Trophoblast cell (in vitro differentiated cells and primary cell): ENCODE data around the gene BCHE.

ENCODE experiments used
- DNase-seq, 2 donors: peaks; one replicate each; pipeline ENCODE4 v3.0.0-alpha.2; 2016
- H2AFZ ChIP-seq: 2 replicates; pipeline ENCODE4 v1.6.1; 2013; ENCODE audit warnings: low read length, moderate library complexity, mild to moderate bottlenecking; ENCODE audit not compliant: insufficient read depth, poor library complexity
- H2AK5ac ChIP-seq: 2 replicates; pipeline ENCODE4 v1.6.1; 2013; ENCODE audit warnings: mild to moderate bottlenecking, low read length
- H2BK120ac ChIP-seq: 2 replicates; pipeline ENCODE4 v1.6.1; 2013; ENCODE audit warnings: low read length, mild to moderate bottlenecking, moderate library complexity; ENCODE audit not compliant: insufficient read depth, poor library complexity
- H2BK12ac ChIP-seq: 2 replicates; pipeline ENCODE4 v1.6.1; 2013; ENCODE audit warnings: mild to moderate bottlenecking, low read length, moderate library complexity
- H2BK5ac ChIP-seq: 2 replicates; pipeline ENCODE4 v1.6.1; 2013; ENCODE audit warnings: low read length, low read depth, moderate library complexity, mild to moderate bottlenecking; ENCODE audit not compliant: poor library complexity
- H3K14ac ChIP-seq: 2 replicates; pipeline ENCODE4 v1.6.1; 2013; ENCODE audit warnings: mild to moderate bottlenecking, low read length
- H3K18ac ChIP-seq: 2 replicates; pipeline ENCODE4 v1.6.1; 2013; ENCODE audit warnings: mild to moderate bottlenecking, low read length
- H3K23ac ChIP-seq: 2 replicates; pipeline ENCODE4 v1.6.1; 2013; ENCODE audit warnings: low read length
- H3K27ac ChIP-seq: 2 replicates; pipeline ENCODE4 v1.5.1; 2013; ENCODE audit warnings: low read depth, mild to moderate bottlenecking, inconsistent platforms, low read length, moderate library complexity
- H3K27me3 ChIP-seq: 2 replicates; pipeline ENCODE4 v1.6.1; 2013; ENCODE audit warnings: inconsistent platforms, mild to moderate bottlenecking, low read length, moderate library complexity; ENCODE audit not compliant: insufficient read depth
- H3K36me3 ChIP-seq, 2 experiments: 1 replicate in 1 of 2; 2 replicates in 1 of 2; pipeline ENCODE4 v1.6.1; 2013; ENCODE audit warnings: low read length in 2 of 2, mild to moderate bottlenecking in 2 of 2, moderate library complexity in 1 of 2; ENCODE audit not compliant: insufficient read depth in 2 of 2, control insufficient read depth in 1 of 2
- H3K4ac ChIP-seq: 2 replicates; pipeline ENCODE4 v1.6.1; 2013; ENCODE audit warnings: low read depth, mild to moderate bottlenecking, low read length, moderate library complexity
- H3K4me1 ChIP-seq, 2 experiments: 1 replicate in 1 of 2; 2 replicates in 1 of 2; pipeline ENCODE4 v1.6.1; 2013; ENCODE audit warnings: low read length in 2 of 2, mild to moderate bottlenecking in 2 of 2, moderate library complexity in 1 of 2; ENCODE audit not compliant: insufficient read depth in 2 of 2, control insufficient read depth in 1 of 2
- H3K4me2 ChIP-seq: 2 replicates; pipeline ENCODE4 v1.6.1; 2013; ENCODE audit warnings: inconsistent platforms, mild to moderate bottlenecking, low read length, moderate library complexity
- H3K4me3 ChIP-seq: 2 replicates; pipeline ENCODE4 v1.5.1; 2013; ENCODE audit warnings: mild to moderate bottlenecking, low read depth, low read length, inconsistent platforms
- H3K79me1 ChIP-seq: one replicate; pipeline ENCODE4 v1.6.1; 2013; ENCODE audit warnings: low read length
- H3K79me2 ChIP-seq: 2 replicates; pipeline ENCODE4 v1.6.1; 2013; ENCODE audit warnings: low read length, mild to moderate bottlenecking; ENCODE audit not compliant: control insufficient read depth, insufficient read depth, poor library complexity
- H3K9ac ChIP-seq: 2 replicates; pipeline ENCODE4 v1.6.1; 2013; ENCODE audit warnings: mild to moderate bottlenecking, low read length
- H3K9me3 ChIP-seq: 2 replicates; pipeline ENCODE4 v1.6.1; 2013; ENCODE audit warnings: low read depth, mild to moderate bottlenecking, control low read depth, inconsistent platforms, low read length; ENCODE audit not compliant: insufficient read depth
- H4K12ac ChIP-seq: 2 replicates; pipeline ENCODE4 v1.6.1; 2013; ENCODE audit warnings: low read depth, mild to moderate bottlenecking, low read length, moderate library complexity
- H4K8ac ChIP-seq: 2 replicates; pipeline ENCODE4 v1.6.1; 2013; ENCODE audit warnings: low read depth, mild to moderate bottlenecking, low read length, moderate library complexity
- H4K91ac ChIP-seq: one replicate; pipeline ENCODE4 v1.6.1; 2013; ENCODE audit warnings: low read depth, mild to moderate bottlenecking, low read length, moderate library complexity
- WGBS: extraction: QIAGEN DNeasy Blood & Tissue Kit; methylation state at CpG from one replicate; pipeline ENCODE4 v1.1.7; 2013; ENCODE audit warnings: missing lambda C conversion rate; ENCODE audit not compliant: insufficient read length, insufficient coverage; ENCODE audit errors: extremely low coverage; 5-methylcytosine and 5-hydroxymethylcytosine counted together

Gene BCHE

DNA sequence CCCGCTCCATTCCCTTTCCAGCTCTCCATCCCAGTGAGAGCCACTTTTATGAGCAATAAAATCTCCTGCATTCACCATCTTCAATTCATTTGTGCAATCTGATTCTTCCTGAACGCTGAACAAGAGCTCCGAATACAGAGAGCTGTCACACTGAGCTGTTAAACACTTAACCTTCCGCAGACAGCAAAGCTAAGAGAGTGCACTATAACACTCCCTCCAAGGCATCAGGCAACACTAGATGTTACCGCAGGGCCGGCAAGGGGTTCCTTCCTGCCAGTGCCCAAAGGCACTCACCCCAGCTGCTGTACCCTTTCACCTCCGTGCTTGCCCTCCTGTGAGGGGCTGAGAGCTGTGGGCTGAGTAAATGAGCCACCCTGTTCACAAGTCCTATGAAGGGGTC lies 85.6 kb downstream of the BCHE start:
- Histone ChIP-seq H3K4me3 (no peak overlapping the region), H4K8ac (no peak overlapping the region), H3K4me2 (no peak overlapping the region), H3K4ac (no peak overlapping the region), H3K18ac (no peak overlapping the region), H3K79me1 (no peaks in the 10 kb centered on the region), H3K14ac (no peak overlapping the region), H2AFZ (no peak overlapping the region), H2BK5ac (no peak overlapping the region), H2AK5ac (no peak overlapping the region), H4K12ac (no peak overlapping the region), H3K79me2 (no peaks in the 10 kb centered on the region), H4K91ac (no peak overlapping the region), H3K23ac (no peak overlapping the region), H3K36me3 (no peaks in the 10 kb centered on the region), H3K4me1 (no peaks in the 10 kb centered on the region), H2BK120ac (no peak overlapping the region), H3K27ac (no peak overlapping the region), H3K9me3 (no peaks in the 10 kb centered on the region), H3K27me3 (no peaks in the 10 kb centered on the region), H3K9ac (no peak overlapping the region), H2BK12ac (no peak overlapping the region)
- no CpG with 5 or more reads among the region's 7 CpGs for WGBS
- no peak for DNase-seq

DNA sequence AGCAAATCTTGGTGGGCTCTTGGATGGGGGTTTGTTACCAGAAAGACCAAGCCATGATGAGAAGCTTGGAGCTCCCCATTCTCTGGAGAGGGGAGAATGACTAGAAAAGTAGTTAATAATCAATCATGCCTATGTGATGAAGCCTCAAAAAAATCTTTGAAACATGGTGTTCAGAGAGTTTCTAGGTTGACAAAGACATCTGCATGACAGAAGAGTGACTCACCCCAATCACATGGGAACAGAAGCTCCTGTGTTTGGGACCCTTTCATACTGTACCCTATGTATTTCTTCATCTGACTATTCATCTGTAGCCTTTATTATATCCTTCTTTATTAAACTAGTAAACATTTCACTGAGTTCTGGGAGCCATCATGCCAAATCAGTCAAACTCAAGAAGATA lies 87.4 kb downstream of the BCHE start:
- H4K12ac ChIP-seq: no peak overlapping the region
- no peak overlapping the region for H3K4me2 ChIP-seq

DNA sequence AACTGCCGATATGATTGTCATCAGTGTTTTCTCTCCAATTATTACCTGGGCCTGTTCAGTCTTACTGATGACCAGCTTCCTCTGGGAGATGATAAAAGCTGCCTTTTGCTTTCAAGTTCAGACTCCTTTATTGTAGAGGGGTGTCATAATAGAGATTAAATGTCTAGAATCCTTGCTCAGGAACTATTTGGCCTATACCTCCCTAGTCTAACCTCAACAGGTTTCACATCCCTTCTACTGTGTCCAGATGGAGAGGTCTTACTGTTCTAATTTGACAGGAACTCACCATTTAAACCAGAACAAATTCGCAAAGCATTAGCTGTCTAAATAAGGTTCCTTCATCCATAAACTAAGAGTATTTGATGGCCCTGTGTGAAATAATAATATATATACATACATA lies 88.0 kb downstream of the BCHE start:
- no peak overlapping the region for H2AK5ac ChIP-seq
- no peak overlapping the region for H3K4ac ChIP-seq
- no peak overlapping the region for H4K91ac ChIP-seq
- H3K4me3 ChIP-seq: no peak overlapping the region
- DNase-seq: no peak
- no peak overlapping the region for H3K23ac ChIP-seq
- no peak overlapping the region for H3K4me2 ChIP-seq
- H2BK5ac ChIP-seq: no peak overlapping the region
- no peak overlapping the region for H2BK12ac ChIP-seq
- no peaks in the 10 kb centered on the region for H3K27me3 ChIP-seq
- WGBS: no CpG with 5 or more reads among the region's 2 CpGs
- no peak overlapping the region for H3K14ac ChIP-seq
- no peak overlapping the region for H4K8ac ChIP-seq
- H3K27ac ChIP-seq: no peak overlapping the region
- H3K79me1 ChIP-seq: no peaks in the 10 kb centered on the region
- H2AFZ ChIP-seq: no peak overlapping the region
- H3K36me3 ChIP-seq: no peaks in the 10 kb centered on the region
- H3K18ac ChIP-seq: no peak overlapping the region
- no peaks in the 10 kb centered on the region for H3K9me3 ChIP-seq
- no peak overlapping the region for H3K9ac ChIP-seq
- H4K12ac ChIP-seq: no peak overlapping the region
- no peaks in the 10 kb centered on the region for H3K79me2 ChIP-seq
- H3K4me1 ChIP-seq: no peaks in the 10 kb centered on the region
- no peak overlapping the region for H2BK120ac ChIP-seq

More for the DNA sequence above, 87.4 kb downstream of the BCHE start:
- Histone ChIP-seq H3K36me3 (no peaks in the 10 kb centered on the region), H3K4me1 (no peaks in the 10 kb centered on the region), H2BK5ac (no peak overlapping the region), H3K79me2 (no peaks in the 10 kb centered on the region), H3K14ac (no peak overlapping the region), H3K9ac (no peak overlapping the region), H3K9me3 (no peaks in the 10 kb centered on the region), H2BK12ac (no peak overlapping the region), H3K27ac (no peak overlapping the region), H3K18ac (no peak overlapping the region), H3K23ac (no peak overlapping the region), H4K8ac (no peak overlapping the region), H3K4ac (no peak overlapping the region), H3K79me1 (no peaks in the 10 kb centered on the region), H3K27me3 (no peaks in the 10 kb centered on the region), H4K91ac (no peak overlapping the region), H3K4me3 (no peak overlapping the region), H2AFZ (no peak overlapping the region), H2BK120ac (no peak overlapping the region), H2AK5ac (no peak overlapping the region)
- DNase-seq: no peak

DNA sequence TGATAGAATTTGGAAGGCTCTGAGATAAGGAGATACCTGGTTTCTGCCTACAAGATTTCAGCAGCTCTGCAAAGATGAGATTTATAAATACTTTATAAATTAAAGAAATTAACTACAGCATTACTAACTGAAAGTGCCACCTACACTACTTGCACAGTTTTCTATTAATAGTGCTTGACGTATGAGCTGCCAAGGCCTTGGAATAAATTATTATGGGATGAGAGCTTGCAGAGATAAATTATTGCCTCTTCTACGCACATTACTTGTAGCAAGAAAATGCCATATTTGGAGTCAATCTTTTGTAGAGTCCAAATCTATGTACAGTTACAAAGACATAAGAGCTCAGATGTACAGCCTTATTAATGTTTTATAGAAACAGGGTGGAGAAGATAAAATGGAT lies 89.1 kb downstream of the BCHE start:
- Histone ChIP-seq H3K4me3 (no peak overlapping the region), H3K4me1 (no peaks in the 10 kb centered on the region)
- WGBS: no CpG with 5 or more reads among the region's 2 CpGs

More for the DNA sequence above, 89.1 kb downstream of the BCHE start:
- no peaks in the 10 kb centered on the region for H3K36me3 ChIP-seq
- H3K79me1 ChIP-seq: no peaks in the 10 kb centered on the region
- H3K27me3 ChIP-seq: no peaks in the 10 kb centered on the region
- no peak overlapping the region for H2BK12ac ChIP-seq
- no peak overlapping the region for H4K8ac ChIP-seq
- H3K4me2 ChIP-seq: no peak overlapping the region
- no peak overlapping the region for H2AK5ac ChIP-seq
- no peak overlapping the region for H4K91ac ChIP-seq
- H3K27ac ChIP-seq: no peak overlapping the region
- H3K4ac ChIP-seq: no peak overlapping the region
- no peak overlapping the region for H3K14ac ChIP-seq
- H2BK5ac ChIP-seq: no peak overlapping the region
- no peak for DNase-seq
- no peak overlapping the region for H4K12ac ChIP-seq
- no peak overlapping the region for H3K18ac ChIP-seq
- no peaks in the 10 kb centered on the region for H3K79me2 ChIP-seq
- H2AFZ ChIP-seq: no peak overlapping the region
- no peak overlapping the region for H2BK120ac ChIP-seq
- no peak overlapping the region for H3K9ac ChIP-seq
- no peak overlapping the region for H3K23ac ChIP-seq
- H3K9me3 ChIP-seq: no peaks in the 10 kb centered on the region
